SU-DHL-6 (cell line): ENCODE measurements around the gene OSM.

ENCODE experiments used
- H2AFZ ChIP-seq: fragments of 200-600 bp; sonication (generic); 2 replicates; pipeline ENCODE4 v1.6.1; 2014; ENCODE audit warnings: low read depth, mild to moderate bottlenecking, moderate library complexity, mixed read lengths, antibody characterized with exemption, low read length; ENCODE audit not compliant: severe bottlenecking
- H3F3A ChIP-seq: fragments of 200-600 bp; shearing (Covaris generic); 2 replicates; pipeline ENCODE4 v1.6.0; 2016; ENCODE audit warnings: antibody characterized with exemption, mild to moderate bottlenecking; ENCODE audit not compliant: insufficient read depth
- H3K27ac ChIP-seq: fragments of 200-600 bp; sonication (generic); 2 replicates; pipeline ENCODE4 v1.5.1; 2016; ENCODE audit warnings: low read depth, mild to moderate bottlenecking, low read length, moderate library complexity, mixed read lengths
- H3K27me3 ChIP-seq: fragments of 200-600 bp; sonication (generic), shearing (Covaris generic); 2 replicates; pipeline ENCODE4 v1.6.0; 2014; ENCODE audit warnings: mild to moderate bottlenecking, low read length
- H3K36me3 ChIP-seq: fragments of 200-600 bp; sonication (generic); 2 replicates; pipeline ENCODE4 v1.6.1; 2014; ENCODE audit warnings: mild to moderate bottlenecking, low read length, mixed read lengths
- H3K4me2 ChIP-seq: fragments of 300-600, 200-600 bp; shearing (Covaris generic), sonication (generic); 2 replicates; pipeline ENCODE4 v1.6.0; 2014; ENCODE audit warnings: low read length, low read depth, mild to moderate bottlenecking; ENCODE audit not compliant: poor library complexity, severe bottlenecking
- H3K4me3 ChIP-seq: fragments of 200-600 bp; sonication (generic); 2 replicates; pipeline ENCODE4 v1.5.1; 2014; ENCODE audit warnings: antibody characterized with exemption, low read length, mild to moderate bottlenecking, mixed read lengths; ENCODE audit not compliant: insufficient read depth, poor library complexity, severe bottlenecking
- H3K79me2 ChIP-seq: fragments of 200-600 bp; sonication (generic); 2 replicates; pipeline ENCODE4 v1.6.1; 2014; ENCODE audit warnings: mild to moderate bottlenecking, low read length, moderate library complexity; ENCODE audit not compliant: insufficient read depth
- H3K9ac ChIP-seq: fragments of 200-600 bp; sonication (generic); 2 replicates; pipeline ENCODE4 v1.7.0; 2014; ENCODE audit warnings: mild to moderate bottlenecking, low read length
- H3K9me2 ChIP-seq: fragments of 200-600 bp; sonication (generic); replicated peaks from 2 replicates; pipeline ENCODE4 v1.6.1; 2014; ENCODE audit warnings: low read length; ENCODE audit not compliant: insufficient read depth
- H3K9me3 ChIP-seq: fragments of 200-600 bp; sonication (generic); 2 replicates; pipeline ENCODE4 v1.6.1; 2014; ENCODE audit warnings: low read length, mixed read lengths; ENCODE audit not compliant: insufficient read depth
- H4K20me1 ChIP-seq: fragments of 200-600 bp; sonication (generic); 2 replicates; pipeline ENCODE4 v1.6.1; 2014; ENCODE audit warnings: low read depth, mild to moderate bottlenecking, antibody characterized with exemption, low read length, moderate library complexity, mixed read lengths
- CTCF ChIP-seq: fragments of 200-600 bp; sonication (generic); IDR thresholded peaks from one replicate; pipeline ENCODE4 v1.5.1; 2017; ENCODE audit warnings: antibody characterized with exemption, mild to moderate bottlenecking, low read length, moderate library complexity; ENCODE audit not compliant: insufficient read depth, poor library complexity, severe bottlenecking
- EZH2phosphoT487 ChIP-seq: fragments of 200-600 bp; sonication (generic), shearing (Covaris generic); conservative IDR thresholded peaks from 2 replicates; pipeline ENCODE4 v1.6.1; 2018; ENCODE audit warnings: mild to moderate bottlenecking, antibody characterized with exemption, low read length, moderate library complexity, mixed read lengths

Gene OSM

GRCh38 chr22:30262917-30263741, 3.5 kb downstream of the OSM start:
- no peaks in the 10 kb centered on the region for H3K27me3 ChIP-seq
- no peaks in the 10 kb centered on the region for H3K9me3 ChIP-seq
- no peak overlapping the region for H3K27ac ChIP-seq
- no peaks in the 10 kb centered on the region for H4K20me1 ChIP-seq
- no peaks in the 10 kb centered on the region for H3K36me3 ChIP-seq
- no peak overlapping the region for H3K4me3 ChIP-seq
- H3K9ac ChIP-seq: no peak overlapping the region
- H3F3A ChIP-seq: no peaks in the 10 kb centered on the region
- peak overlapping the region; percentile 21 for H2AFZ ChIP-seq
- H3K9me2 ChIP-seq: no peaks in the 10 kb centered on the region
- H3K4me2 ChIP-seq: no peak overlapping the region
- H3K79me2 ChIP-seq: no peaks in the 10 kb centered on the region
- TF ChIP-seq EZH2phosphoT487: no peak
- TF ChIP-seq CTCF: peak; percentile 77

GRCh38 chr22:30262112-30262511, 4.5 kb downstream of the OSM start:
- Histone ChIP-seq H3K4me2 (no peak overlapping the region), H3F3A (no peaks in the 10 kb centered on the region), H3K9me3 (no peaks in the 10 kb centered on the region), H3K79me2 (no peaks in the 10 kb centered on the region), H3K9me2 (no peaks in the 10 kb centered on the region), H2AFZ (no peak overlapping the region), H3K9ac (no peak overlapping the region), H3K27me3 (no peaks in the 10 kb centered on the region), H3K4me3 (no peak overlapping the region), H4K20me1 (no peaks in the 10 kb centered on the region), H3K27ac (no peak overlapping the region), H3K36me3 (no peaks in the 10 kb centered on the region)
- TF ChIP-seq EZH2phosphoT487 (no peak), CTCF (no peak)

GRCh38 chr22:30261134-30261533, 5.5 kb downstream of the OSM start:
- Histone ChIP-seq H2AFZ (no peak overlapping the region), H3K36me3 (no peaks in the 10 kb centered on the region), H3K9me3 (no peaks in the 10 kb centered on the region), H3K4me2 (no peak overlapping the region), H3K79me2 (no peaks in the 10 kb centered on the region), H3K27ac (no peak overlapping the region), H4K20me1 (no peaks in the 10 kb centered on the region), H3K9me2 (no peaks in the 10 kb centered on the region), H3F3A (no peaks in the 10 kb centered on the region), H3K9ac (no peak overlapping the region), H3K4me3 (no peak overlapping the region), H3K27me3 (no peaks in the 10 kb centered on the region)
- TF ChIP-seq EZH2phosphoT487 (no peak), CTCF (no peak)
